H1 (cell line): ENCODE measurements around the gene CLCA1. TPM values are rescaled to one million over a fixed set of nuclear protein-coding genes. Genes with fewer than 3 reads are reported as not detected.

ENCODE experiments used
- CBX5 ChIP-seq: fragments of 300-800, 300-1000 bp; sonication (generic); IDR thresholded peaks from 2 replicates; pipeline ENCODE4 v1.7.1; 2016; ENCODE audit warnings: antibody characterized with exemption, low read length, low read depth
- CHD2 ChIP-seq: IDR thresholded peaks from 2 replicates; pipeline ENCODE4 v1.6.1; 2012; ENCODE audit warnings: low read length, improper control_type of control experiment
- E2F6 ChIP-seq: IDR thresholded peaks from 2 replicates; pipeline ENCODE4 v1.6.1; 2012; ENCODE audit warnings: inconsistent platforms
- EZH2 ChIP-seq: fragments of 200-600 bp; sonication (generic); IDR thresholded peaks from 2 replicates; pipeline ENCODE4 v1.7.1; 2012; ENCODE audit warnings: low read depth, mild to moderate bottlenecking, moderate library complexity, low read length, inconsistent platforms; ENCODE audit not compliant: severe bottlenecking
- GTF2F1 ChIP-seq: IDR thresholded peaks from 2 replicates; pipeline ENCODE4 v1.6.1; 2012; ENCODE audit warnings: low read depth, low read length, improper control_type of control experiment, borderline replicate concordance
- NRF1 ChIP-seq: IDR thresholded peaks from 2 replicates; pipeline ENCODE4 v1.6.1; 2011; ENCODE audit warnings: mild to moderate bottlenecking, low read depth, low read length, improper control_type of control experiment
- SP1 ChIP-seq: IDR thresholded peaks from 2 replicates; pipeline ENCODE4 v1.6.1; 2011; ENCODE audit warnings: low read depth, low read length
- polyA plus RNA-seq, 7 experiments: library from polyadenylated mRNA; depleted of rRNA in 3 of 7; stranded (reverse) in 5 of 7; unstranded in 2 of 7; fragments of >200 nt in 5 of 7; fragments of 200-250 nt in 2 of 7; gene quantifications; 1 replicate in 5 of 7; 2 replicates in 1 of 7; 4 replicates in 1 of 7; pipeline versions ENCODE4 v1.2.1 to v1.2.3, GENCODE V29; 2011 to 2013; ENCODE audit warnings: missing spikeins in 2 of 7, mixed read lengths in 2 of 7
- total RNA-seq: library from RNA; stranded (reverse); fragmentation: NEBNext Ultra II Directional; extraction: Animal tissue kit (Norgen Biotek cat#: 25700); gene quantifications from 2 replicates; pipeline ENCODE4 v1.2.1, GENCODE V29; 2021

CLCA1 gene
- total and polyA plus RNA-seq, 2 of the 8 experiments (the other 6 are each of a cell fraction or from before 2014, with no cell fraction given) = not detected

DNA sequence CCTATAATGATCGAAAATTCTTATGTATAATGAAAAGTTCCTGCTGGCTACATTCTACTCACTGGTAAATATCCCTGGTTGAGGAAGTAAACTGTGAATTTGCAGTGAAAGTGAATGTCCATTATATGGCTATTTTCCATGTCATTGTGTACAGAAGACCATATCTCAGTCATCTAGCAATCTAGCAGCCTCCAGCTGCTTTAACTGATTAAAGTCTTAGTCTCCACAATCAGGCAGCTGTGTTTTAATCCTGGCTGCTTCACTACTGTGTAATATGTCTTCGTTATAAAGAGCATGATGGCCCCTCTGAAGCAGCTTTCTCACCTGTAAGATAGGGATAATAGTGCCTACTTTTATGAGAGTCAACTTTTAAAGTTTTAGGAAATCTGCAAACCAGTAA, 33.4 kb upstream of the CLCA1 start (continued):
- no peak for TF ChIP-seq SP1
- no peak for TF ChIP-seq EZH2
- TF ChIP-seq GTF2F1 = no peak
- TF ChIP-seq CHD2 = no peak
- TF ChIP-seq CBX5 = no peak
- no peak for TF ChIP-seq E2F6
- TF ChIP-seq NRF1 = no peak
